ENCODE results near the gene FILIP1L.

FILIP1L gene

DNA sequence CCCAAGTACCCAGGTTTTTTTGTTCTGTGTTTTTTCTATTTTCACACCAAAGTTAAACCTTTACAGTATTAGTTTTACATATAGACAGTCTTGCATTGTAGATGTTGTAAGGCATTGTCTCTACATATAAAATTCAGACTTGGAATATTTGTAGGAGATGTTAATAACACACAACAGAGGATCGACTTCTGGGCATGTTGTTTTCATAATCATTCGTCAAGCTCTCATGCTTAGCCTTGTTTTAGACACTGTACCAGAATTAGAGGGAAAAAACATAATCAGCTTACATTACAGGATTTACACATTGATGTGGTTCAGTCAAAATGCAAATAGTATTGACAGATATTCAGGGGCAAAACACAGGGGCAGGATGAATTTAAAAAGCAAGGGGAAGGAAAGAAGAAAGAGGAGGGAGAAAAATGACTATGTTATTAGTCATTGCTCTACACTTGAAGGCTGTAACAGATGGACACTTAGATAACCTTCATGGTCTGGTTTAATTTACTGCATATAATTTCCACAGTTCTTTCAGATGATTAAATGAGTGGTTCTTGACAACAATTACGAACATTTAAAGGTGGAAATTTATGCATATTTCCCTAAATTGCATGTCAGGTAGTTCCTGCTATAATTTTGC lies 289.2 kb downstream of the FILIP1L start:
- no peak for DNase-seq

DNA sequence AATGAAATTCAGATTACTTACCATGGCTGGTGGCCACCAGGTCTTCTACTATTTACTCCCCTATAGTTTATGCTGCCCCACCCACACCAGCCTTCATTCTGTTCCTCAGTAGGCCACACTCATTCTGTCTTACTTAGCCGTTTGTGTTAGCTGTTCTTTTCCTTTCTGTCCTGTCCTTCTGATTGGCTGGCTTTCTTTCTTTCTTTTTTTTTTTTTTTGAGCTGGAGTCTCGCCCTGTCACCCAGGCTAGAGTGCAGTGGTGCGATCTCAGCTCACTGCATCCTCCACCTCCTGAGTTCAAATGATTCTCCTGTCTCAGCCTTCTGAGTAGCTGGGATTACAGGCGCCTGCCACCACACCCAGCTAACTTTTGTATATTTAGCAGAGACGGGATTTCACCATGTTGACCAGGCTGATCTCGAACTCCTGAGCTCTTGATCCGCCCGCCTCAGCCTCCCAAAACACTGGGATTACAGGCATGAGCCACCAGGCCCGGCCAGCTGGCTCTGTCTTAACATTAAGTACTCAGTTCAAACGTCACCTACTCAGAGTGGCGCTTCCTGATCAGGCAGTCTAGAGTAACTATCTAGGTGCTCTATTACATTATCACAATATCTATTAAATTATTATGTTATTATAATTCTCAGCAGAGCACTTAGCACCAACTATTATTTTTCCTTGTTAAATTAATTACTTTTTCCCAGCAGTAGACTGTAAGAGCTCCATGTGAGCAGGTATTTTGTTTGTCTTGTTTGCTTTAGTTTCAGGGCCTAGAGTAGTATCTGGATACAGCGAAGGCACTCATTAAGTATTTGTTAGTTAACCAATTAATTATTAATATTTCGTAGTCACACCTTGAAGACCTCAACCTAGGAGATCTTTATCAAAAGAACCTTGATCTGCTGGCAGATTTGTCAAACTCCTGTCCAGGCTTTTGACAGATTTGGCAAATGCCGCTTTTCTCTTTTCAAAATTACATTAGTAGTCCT lies 290.3 kb downstream of the FILIP1L start:
- no peak for DNase-seq

DNA sequence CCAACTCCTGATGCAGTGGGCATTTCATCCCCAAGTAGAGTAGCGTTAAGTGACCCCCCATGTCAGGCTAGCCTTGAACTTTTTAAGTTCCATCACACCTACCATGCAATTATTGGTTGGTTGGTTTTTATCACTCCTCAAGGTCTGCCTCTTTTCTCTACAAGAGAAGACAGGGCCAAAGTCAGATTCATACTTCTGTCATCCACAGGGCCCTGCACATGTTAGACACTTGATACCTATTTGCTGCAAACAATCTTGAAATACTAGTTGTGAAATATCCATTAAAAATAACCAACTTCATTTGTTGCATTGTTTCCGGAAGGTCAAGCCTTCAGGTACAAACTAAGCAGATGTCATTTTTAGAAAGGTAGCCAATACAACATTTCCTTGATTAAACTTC lies 295.5 kb downstream of the FILIP1L start:
- DNase-seq, result no peak

DNA sequence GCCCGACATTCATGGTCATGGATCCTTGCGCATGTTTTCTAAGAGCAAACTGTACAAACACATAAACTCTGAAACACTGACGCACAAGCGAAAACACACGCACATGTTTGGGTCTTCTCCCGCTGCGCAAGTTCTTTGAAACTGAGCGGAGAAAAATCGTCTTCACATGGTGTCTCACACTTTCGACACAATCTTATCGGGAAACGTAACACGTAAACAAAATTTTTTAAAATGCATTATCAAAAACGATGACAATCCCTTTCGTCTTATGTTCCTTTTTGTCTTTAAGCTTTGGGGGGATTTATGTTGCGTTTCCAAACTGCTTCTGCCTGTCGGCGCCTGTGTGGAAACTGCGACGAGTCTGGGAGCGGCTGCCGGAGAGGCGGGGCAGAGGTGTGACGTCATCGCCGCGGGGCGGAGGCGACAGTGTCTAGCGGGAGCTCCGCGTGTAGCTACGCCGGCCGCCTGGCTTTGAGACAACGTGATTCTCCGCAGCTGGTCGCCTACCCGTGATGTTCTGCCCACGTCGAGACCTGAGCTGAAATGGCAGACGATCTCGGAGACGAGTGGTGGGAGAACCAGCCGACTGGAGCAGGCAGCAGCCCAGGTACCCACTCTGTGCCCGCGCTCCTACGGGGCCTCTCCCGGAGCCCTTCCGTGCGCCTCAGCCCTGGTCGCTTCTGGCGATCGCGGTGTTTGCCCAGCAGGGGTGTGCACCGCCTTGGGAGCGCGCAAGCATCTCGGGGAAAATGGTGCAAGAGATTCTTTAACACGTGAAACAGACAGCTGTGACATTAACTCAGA lies 296.7 kb downstream of the FILIP1L start, which contains the start of gene CMSS1:
TSS of gene CMSS1 (plus strand) at position 426 of the 804 bp plus-strand sequence.
- peak; percentile 82 for DNase-seq

DNA sequence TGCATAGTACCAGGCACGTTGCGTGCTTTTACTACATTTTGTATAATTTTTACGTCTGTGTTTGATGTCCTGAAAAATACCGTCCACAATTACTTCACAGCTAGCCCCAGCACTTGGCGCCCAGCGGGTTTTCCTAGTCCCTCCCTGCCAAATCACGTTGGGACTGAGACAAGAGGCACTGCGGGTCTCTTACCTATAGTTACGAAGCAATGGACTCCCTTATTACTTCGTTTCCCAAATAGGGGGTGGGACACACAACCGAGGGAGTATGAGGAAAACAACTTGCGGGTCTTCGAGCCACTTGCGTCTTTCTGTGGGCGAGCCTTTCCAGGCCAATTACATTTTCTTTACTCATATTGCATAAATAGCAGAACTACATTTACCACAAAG lies 297.3 kb downstream of the FILIP1L start:
- peak; percentile 10 for DNase-seq

DNA sequence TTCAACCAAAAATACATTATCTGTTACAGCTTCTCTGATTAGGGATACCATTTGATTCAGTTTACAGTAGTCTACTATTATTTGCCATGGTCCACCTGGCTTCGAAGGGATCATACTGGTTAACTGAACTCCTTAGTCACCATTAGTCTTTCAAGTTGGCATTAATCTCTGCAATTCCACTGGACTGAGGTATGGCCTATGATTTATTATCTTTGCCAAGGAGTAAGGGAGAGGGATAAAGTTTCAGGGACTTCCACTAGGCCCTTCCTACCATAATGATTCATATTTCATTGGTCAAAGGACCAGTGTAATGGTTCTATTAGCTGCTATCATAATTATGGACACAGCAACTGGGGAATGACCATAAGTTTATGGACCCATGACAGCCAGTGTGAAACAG lies 303.9 kb downstream of the FILIP1L start:
- no peak for DNase-seq

DNA sequence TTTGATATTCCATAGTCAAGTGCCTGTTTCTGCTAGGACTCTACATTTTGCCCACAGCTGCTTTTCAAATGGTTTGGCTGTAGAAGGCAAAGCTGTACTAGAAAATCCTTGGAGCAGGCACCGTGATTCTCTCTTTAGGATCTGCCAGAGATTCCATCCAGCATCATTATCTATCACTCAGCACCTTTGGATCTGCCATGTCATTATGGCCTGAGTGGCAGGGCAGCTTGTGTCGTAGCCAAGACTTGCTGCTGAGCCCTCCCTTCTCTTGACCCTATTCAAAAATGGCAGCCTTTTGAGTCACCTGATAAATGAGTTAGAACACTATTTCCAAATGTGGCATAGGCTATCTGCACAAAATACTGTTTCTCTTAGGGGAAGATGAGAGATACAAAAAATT lies 304.7 kb downstream of the FILIP1L start:
- DNase-seq, result no peak

DNA sequence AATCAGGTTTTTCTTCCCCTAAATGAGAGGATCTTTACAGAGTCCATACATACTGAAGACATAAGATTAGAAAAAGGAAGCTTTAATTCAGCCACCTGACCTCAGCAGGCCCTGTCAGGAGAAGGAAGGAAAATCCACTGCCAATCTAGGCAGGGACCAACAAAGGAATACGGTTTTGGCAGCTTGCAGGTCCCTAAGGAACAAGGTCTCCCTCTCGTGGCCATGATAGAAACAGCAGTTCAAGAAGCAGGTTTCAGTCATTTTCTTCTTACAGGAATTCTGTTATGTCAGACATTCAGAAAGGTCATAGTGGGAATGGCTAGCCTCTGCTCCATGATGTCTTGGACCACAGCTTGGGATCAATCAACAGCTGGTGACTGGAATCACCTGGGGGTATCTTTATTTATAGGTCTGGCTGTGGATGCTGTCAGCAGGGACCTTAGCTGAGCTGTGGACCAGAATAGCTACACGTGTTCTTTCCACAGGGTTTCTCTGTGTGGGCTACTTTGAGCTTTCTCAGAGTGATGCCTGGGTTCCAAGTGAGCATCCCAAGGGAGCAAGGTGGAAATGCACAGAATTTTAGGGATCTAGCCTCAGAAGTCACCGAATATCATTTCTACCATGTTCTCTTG lies 306.0 kb downstream of the FILIP1L start:
- DNase-seq, result peak; percentile 39

DNA sequence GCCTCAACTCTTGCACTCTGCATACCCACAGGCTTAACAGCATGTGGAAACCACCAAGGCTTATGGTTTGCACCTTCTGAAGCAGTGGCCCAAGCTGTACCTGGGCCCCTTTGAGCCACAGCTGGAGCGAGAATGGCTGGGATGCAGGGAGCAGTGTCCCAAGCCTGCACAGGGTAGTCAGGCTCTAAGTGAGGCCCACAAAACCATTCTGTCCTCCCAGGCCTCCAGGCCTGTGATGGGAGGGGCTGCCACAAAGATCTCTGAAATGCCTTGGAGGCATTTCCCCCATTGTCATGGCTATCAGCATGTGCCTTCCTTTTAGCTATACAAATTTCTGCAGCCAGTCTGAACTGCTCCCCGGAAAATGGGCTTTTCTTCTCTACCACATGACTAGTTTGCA lies 309.1 kb downstream of the FILIP1L start:
- DNase-seq, result no peak

DNA sequence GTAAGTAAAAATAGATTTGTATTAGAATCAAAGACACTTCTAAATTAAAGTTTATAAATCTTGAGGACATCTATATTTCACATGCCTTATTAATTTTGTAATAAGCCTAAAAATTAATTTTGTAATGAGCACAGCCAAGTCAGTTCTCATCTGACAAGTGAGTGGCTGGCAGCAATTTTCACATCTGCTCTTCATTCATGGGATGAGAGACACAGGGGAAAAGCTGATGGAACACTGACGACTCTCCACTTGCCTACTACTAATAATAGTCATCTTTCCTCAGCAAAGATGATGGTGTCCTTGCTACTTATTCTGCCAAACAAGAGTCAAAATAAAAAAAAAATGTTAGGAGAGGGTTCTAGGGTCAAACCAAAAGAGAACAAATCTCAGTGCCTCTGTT lies 311.0 kb downstream of the FILIP1L start:
- no peak for DNase-seq

DNA sequence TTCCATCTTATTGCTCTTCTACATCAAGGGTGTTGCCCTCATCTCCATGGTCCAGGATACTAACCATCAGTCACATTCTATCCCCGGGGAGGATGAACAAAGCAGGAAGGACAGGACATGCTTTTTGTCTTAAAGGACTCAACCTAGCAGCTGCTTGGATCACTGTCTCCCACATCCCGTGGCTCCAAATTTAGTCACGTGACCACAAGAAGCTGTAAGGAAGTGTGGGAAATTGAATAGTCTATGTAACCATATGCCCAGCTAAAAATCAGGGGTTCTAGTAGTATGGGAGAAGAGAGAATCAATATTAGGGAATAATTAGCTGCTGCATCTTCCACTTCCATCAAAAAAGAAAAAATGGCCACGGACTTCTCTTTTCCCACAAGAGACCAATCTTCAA lies 314.9 kb downstream of the FILIP1L start:
- no peak for DNase-seq

DNA sequence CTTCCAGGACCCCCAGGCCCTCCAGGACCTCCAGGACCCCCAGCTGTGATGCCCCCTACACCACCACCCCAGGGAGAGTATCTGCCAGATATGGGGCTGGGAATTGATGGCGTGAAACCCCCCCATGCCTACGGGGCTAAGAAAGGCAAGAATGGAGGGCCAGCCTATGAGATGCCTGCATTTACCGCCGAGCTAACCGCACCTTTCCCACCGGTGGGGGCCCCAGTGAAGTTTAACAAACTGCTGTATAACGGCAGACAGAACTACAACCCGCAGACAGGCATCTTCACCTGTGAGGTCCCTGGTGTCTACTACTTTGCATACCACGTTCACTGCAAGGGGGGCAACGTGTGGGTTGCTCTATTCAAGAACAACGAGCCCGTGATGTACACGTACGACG lies 318.7 kb downstream of the FILIP1L start:
- no peak for DNase-seq

DNA sequence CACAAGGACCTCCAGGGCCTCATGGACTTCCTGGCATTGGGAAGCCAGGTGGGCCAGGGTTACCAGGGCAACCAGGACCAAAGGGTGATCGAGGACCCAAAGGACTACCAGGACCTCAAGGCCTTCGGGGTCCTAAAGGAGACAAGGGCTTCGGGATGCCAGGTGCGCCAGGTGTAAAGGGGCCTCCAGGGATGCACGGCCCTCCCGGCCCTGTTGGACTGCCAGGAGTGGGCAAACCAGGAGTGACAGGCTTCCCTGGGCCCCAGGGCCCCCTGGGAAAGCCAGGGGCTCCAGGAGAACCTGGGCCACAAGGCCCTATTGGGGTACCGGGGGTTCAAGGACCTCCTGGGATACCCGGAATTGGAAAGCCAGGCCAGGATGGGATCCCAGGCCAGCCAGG lies 319.8 kb downstream of the FILIP1L start:
- no peak for DNase-seq

DNA sequence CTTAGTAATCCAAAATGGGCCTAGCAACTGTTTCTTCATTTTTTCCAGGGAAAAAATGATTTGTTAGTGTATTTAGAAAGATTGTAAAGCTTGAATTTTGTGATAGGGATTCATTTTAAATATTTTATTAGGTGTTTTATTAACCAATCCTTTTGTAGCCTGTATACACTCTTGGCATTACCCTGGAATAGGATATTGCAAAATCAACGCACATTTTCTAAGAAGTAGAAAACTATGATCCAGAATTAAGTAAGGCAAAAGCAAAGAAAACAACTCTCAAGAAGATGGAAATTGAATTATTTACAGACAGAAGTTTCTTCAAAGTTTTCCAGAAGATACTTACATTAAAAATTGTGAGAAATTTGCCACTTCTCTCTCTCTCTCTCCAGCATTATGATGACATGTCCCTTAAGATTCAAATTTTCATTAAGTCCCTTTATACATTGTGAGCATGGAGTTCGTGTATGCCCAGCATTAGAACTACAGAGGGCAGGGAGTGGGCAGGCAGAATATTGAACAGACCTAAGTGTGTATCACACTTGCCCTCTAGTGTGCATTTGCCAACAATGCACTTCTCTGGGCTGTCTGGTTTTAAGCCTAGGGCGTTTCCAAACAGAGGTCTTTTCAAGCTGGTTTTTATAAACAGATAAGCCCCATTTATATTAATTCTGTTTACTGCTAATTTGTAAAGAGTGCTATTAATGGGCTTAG lies 325.1 kb downstream of the FILIP1L start:
- DNase-seq, result peak; percentile 4

All from NCI-H345 (cell line).